NCI-H1436 treated with DMSO at 0.1 percent for 48 hours (cell line): ENCODE results near the gene DNAJC1.
"Not testable (repeated sequence)": the region's sequence is repeated elsewhere in the genome, so short reads cannot be mapped to it uniquely, and the experiment has no call there.

ENCODE experiments used
- DNase-seq: peaks from one replicate; lab custom pipeline; 2025; lab: John Stamatoyannopoulos, UW

DNAJC1 gene, protein sequence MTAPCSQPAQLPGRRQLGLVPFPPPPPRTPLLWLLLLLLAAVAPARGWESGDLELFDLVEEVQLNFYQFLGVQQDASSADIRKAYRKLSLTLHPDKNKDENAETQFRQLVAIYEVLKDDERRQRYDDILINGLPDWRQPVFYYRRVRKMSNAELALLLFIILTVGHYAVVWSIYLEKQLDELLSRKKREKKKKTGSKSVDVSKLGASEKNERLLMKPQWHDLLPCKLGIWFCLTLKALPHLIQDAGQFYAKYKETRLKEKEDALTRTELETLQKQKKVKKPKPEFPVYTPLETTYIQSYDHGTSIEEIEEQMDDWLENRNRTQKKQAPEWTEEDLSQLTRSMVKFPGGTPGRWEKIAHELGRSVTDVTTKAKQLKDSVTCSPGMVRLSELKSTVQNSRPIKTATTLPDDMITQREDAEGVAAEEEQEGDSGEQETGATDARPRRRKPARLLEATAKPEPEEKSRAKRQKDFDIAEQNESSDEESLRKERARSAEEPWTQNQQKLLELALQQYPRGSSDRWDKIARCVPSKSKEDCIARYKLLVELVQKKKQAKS

GRCh38 chr10:22003177-22003963 lies at the start of gene DNAJC1:
Gene DNAJC1, minus strand, starts transcription at chr10:22003730. Its CDS starts 296 bp downstream, at chr10:22003434.
- peak; percentile 86 for DNase-seq

GRCh38 chr10:22053048-22053447 lies 49.5 kb upstream of the DNAJC1 start:
- DNase-seq, result no peak

- no peak for DNase-seq
Measured at GRCh38 chr10:22049635-22050034, 46.1 kb upstream of the DNAJC1 start.

GRCh38 chr10:22047812-22048211 lies 44.3 kb upstream of the DNAJC1 start:
- DNase-seq, result no peak

GRCh38 chr10:22043327-22043633 lies 39.8 kb upstream of the DNAJC1 start:
- no peak for DNase-seq

DNA sequence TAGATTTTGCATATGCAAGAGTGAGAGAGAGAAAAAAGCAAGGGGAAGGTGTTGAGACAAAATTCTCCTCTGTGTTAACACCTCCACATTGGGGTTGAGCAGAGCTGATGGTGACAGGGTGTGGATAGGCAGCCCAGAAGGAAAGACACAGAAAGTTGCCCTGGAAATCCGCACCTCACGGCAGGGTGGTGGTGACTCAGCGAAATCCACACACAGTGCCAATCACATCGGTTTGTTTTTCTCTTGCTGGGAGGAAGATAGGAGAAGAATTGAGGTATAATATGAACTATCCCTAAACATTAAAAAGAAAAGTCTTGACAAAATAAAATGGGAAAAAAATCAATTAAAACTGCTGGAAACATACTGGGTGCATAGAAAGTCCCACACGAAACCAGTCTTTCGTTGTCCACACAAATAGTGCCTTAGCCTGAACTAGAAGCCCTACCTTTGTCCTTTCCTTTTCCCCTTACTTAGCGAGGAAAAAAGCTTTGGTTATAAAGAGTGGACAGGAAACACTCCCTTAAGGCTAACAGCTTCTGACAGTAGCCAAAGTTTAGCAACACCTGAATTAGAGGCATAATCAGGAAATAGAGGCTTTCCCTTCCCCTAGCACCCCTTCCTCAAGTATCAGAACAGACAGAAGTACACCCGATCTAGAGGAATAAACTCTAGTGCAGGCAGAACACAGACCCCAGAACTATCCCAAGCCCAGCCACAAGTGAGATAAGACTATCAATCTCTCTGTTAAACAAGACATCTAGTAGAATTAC lies 39.2 kb upstream of the DNAJC1 start:
- no peak for DNase-seq

- DNase-seq, result no peak
Measured at GRCh38 chr10:22034333-22034732, 30.8 kb upstream of the DNAJC1 start.

GRCh38 chr10:22032268-22032667 lies 28.7 kb upstream of the DNAJC1 start:
- DNase-seq, result not testable (repeated sequence)

GRCh38 chr10:22030421-22030820 lies 26.9 kb upstream of the DNAJC1 start:
- no peak for DNase-seq

- DNase-seq, result no peak
Measured at GRCh38 chr10:22029445-22030236, 26.1 kb upstream of the DNAJC1 start.

GRCh38 chr10:22027364-22028238 lies 24.1 kb upstream of the DNAJC1 start:
- no peak for DNase-seq

GRCh38 chr10:22026287-22026686 lies 22.8 kb upstream of the DNAJC1 start:
- no peak for DNase-seq

DNA sequence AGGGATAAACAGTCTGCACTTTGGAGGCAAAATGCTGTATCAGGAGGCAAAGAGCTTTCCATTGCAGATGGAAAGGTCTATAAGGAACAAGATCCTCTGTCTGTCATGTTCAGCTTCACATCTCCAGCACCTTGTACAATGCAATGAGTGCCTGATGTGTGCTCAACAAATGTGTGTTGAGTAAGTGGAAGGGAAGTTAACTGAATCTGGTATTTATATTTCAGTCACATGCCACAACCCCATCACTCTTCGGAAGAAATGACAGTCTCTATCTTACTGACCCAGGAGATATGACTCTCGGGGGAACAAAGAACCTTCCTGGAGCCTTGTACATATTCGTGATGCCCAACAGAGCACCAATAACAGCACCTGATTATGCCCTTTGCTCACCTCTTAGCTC lies 20.0 kb upstream of the DNAJC1 start:
- no peak for DNase-seq

GRCh38 chr10:22022257-22023032 lies 18.9 kb upstream of the DNAJC1 start:
- DNase-seq, result no peak

- DNase-seq, result not testable (repeated sequence)
Measured at GRCh38 chr10:22021144-22021543, 17.6 kb upstream of the DNAJC1 start.

DNA sequence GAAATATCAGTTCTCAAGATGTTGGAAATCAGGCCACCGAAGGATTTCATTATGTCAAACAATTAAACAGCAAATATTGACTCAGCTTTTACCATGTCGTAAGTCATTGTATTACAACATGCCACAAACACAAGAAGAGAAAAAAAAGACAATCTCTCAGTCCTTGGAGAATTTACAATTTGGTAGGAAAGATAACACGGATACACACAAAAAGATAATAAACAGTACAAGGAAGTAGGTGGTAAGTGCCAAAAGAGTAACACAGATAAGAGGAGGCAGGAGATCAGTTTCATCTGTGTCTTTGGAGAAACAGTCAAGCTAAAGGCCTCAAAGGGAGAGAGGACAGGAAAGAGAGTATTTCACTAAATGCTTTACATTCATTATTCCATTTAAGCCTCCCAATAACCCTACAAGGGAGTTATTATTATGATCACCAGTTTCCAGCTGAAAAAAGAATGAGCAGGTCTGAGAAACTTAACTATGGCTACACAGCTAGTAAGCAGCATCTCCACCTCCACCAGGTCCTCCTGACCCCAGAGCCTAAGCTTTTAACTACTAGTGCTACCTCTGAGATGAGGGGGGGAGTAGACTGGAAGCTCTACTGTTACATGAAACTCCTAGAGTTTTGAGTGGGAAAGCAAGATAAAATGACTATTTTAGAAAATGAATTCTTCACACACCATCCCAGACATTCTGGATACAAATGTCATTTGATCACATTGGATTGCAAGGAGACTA lies 13.9 kb upstream of the DNAJC1 start:
- peak; percentile 45 for DNase-seq

- no peak for DNase-seq
Measured at GRCh38 chr10:22016046-22016705, 12.6 kb upstream of the DNAJC1 start.

GRCh38 chr10:22010973-22011408 lies 7.5 kb upstream of the DNAJC1 start:
- no peak for DNase-seq
